Hepatocyte (in vitro differentiated cells): Measurements from ENCODE around the gene GREM2. TPM values are rescaled to one million over a fixed set of nuclear protein-coding genes. Genes with fewer than 3 reads are reported as not detected.

Source experiments
- DNase-seq: peaks from one replicate; pipeline ENCODE4 v3.0.0-alpha.2; 2016; ENCODE audit warnings: low spot score
- H2AFZ ChIP-seq: fragments of 200-600 bp; sonication (generic); 2 replicates; pipeline ENCODE4 v1.6.0; 2016; ENCODE audit warnings: antibody characterized with exemption, mild to moderate bottlenecking
- H3K27ac ChIP-seq: fragments of 200-600 bp; sonication (generic); 2 replicates; pipeline ENCODE4 v1.5.1; 2016; ENCODE audit warnings: mild to moderate bottlenecking
- H3K27me3 ChIP-seq: fragments of 200-600 bp; sonication (generic); 2 replicates; pipeline ENCODE4 v1.6.1; 2016
- H3K36me3 ChIP-seq: fragments of 200-600 bp; sonication (generic); replicated peaks from 2 replicates; pipeline ENCODE4 v1.5.1; 2016; ENCODE audit warnings: low read depth; ENCODE audit not compliant: insufficient read depth
- H3K4me1 ChIP-seq: fragments of 200-600 bp; sonication (generic); 2 replicates; pipeline ENCODE4 v1.5.1; 2016; ENCODE audit warnings: mild to moderate bottlenecking, moderate library complexity; ENCODE audit not compliant: insufficient read depth
- H3K4me2 ChIP-seq: fragments of 200-600 bp; sonication (generic); 2 replicates; pipeline ENCODE4 v1.6.0; 2016
- H3K4me3 ChIP-seq: fragments of 200-600 bp; sonication (generic); 2 replicates; pipeline ENCODE4 v1.5.1; 2016; ENCODE audit warnings: mild to moderate bottlenecking
- H3K79me2 ChIP-seq: fragments of 200-600 bp; sonication (generic); 2 replicates; pipeline ENCODE4 v1.6.0; 2017; ENCODE audit warnings: mild to moderate bottlenecking
- H3K9me2 ChIP-seq: fragments of 200-600 bp; sonication (generic); replicated peaks from 2 replicates; pipeline ENCODE4 v1.6.0; 2017; ENCODE audit warnings: mild to moderate bottlenecking; ENCODE audit not compliant: insufficient read depth
- H3K9me3 ChIP-seq: fragments of 200-600 bp; sonication (generic); 2 replicates; pipeline ENCODE4 v1.5.1; 2016; ENCODE audit warnings: low read depth, mild to moderate bottlenecking
- H4K20me1 ChIP-seq: fragments of 200-600 bp; sonication (generic); 2 replicates; pipeline ENCODE4 v1.6.0; 2016; ENCODE audit warnings: mild to moderate bottlenecking; ENCODE audit not compliant: insufficient read depth, poor library complexity, severe bottlenecking
- EZH2 ChIP-seq: fragments of 200-600 bp; sonication (generic); IDR thresholded peaks from 2 replicates; pipeline ENCODE4 v1.6.1; 2016; ENCODE audit warnings: antibody characterized with exemption, mild to moderate bottlenecking, borderline replicate concordance
- EZH2phosphoT487 ChIP-seq: fragments of 200-600 bp; sonication (generic); IDR thresholded peaks from one replicate; pipeline ENCODE4 v1.6.1; 2018; ENCODE audit warnings: antibody characterized with exemption, mild to moderate bottlenecking, low read depth, moderate library complexity; ENCODE audit not compliant: unreplicated experiment, severe bottlenecking
- WGBS: methylation state at CpG from one replicate; pipeline ENCODE4 v1.1.6; 2016; ENCODE audit warnings: low lambda C conversion rate; ENCODE audit errors: missing lambda C conversion rate; 5-methylcytosine and 5-hydroxymethylcytosine counted together
- polyA plus RNA-seq: library from polyadenylated mRNA; unstranded; fragments of >200 nt; fragmentation: Nextera tagmentation; extraction: Ambion mirVana; gene quantifications from 2 replicates; pipeline ENCODE4 v1.2.1, GENCODE V29; 2016
- total RNA-seq: library from RNA; depleted of rRNA; stranded (reverse); fragments of >200 nt; gene quantifications from 2 replicates; pipeline ENCODE4 v1.2.3, GENCODE V29; 2014
- TF ChIP-seq, protein P1 (sequence below): fragments of 200-600 bp; sonication (generic); IDR thresholded peaks from 2 replicates; pipeline ENCODE4 v1.5.1; 2016; ENCODE audit warnings: antibody characterized with exemption, mild to moderate bottlenecking; ENCODE audit not compliant: poor library complexity

GREM2 gene
- total and polyA plus RNA-seq, 2 experiments from 2014 or later = 3.3 to 5.6 TPM

GRCh38 chr1:240619357-240619756, 7.4 kb upstream of the GREM2 start:
- H4K20me1 ChIP-seq = no peaks in the 10 kb centered on the region
- H3K9me2 ChIP-seq = no peaks in the 10 kb centered on the region
- no peaks in the 10 kb centered on the region for H3K4me1 ChIP-seq
- no peak overlapping the region for H2AFZ ChIP-seq
- H3K4me3 ChIP-seq = no peak overlapping the region
- no peak for DNase-seq
- 89% methylated on average over 5 of the region's 5 CpGs for WGBS
- no peak overlapping the region for H3K27ac ChIP-seq
- no peaks in the 10 kb centered on the region for H3K27me3 ChIP-seq
- H3K9me3 ChIP-seq = no peaks in the 10 kb centered on the region
- no peaks in the 10 kb centered on the region for H3K36me3 ChIP-seq
- H3K79me2 ChIP-seq = no peaks in the 10 kb centered on the region
- no peak overlapping the region for H3K4me2 ChIP-seq
- TF ChIP-seq, protein P1, sequence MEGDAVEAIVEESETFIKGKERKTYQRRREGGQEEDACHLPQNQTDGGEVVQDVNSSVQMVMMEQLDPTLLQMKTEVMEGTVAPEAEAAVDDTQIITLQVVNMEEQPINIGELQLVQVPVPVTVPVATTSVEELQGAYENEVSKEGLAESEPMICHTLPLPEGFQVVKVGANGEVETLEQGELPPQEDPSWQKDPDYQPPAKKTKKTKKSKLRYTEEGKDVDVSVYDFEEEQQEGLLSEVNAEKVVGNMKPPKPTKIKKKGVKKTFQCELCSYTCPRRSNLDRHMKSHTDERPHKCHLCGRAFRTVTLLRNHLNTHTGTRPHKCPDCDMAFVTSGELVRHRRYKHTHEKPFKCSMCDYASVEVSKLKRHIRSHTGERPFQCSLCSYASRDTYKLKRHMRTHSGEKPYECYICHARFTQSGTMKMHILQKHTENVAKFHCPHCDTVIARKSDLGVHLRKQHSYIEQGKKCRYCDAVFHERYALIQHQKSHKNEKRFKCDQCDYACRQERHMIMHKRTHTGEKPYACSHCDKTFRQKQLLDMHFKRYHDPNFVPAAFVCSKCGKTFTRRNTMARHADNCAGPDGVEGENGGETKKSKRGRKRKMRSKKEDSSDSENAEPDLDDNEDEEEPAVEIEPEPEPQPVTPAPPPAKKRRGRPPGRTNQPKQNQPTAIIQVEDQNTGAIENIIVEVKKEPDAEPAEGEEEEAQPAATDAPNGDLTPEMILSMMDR = no peak
- TF ChIP-seq EZH2phosphoT487 = no peak
- TF ChIP-seq EZH2 = no peak

DNA sequence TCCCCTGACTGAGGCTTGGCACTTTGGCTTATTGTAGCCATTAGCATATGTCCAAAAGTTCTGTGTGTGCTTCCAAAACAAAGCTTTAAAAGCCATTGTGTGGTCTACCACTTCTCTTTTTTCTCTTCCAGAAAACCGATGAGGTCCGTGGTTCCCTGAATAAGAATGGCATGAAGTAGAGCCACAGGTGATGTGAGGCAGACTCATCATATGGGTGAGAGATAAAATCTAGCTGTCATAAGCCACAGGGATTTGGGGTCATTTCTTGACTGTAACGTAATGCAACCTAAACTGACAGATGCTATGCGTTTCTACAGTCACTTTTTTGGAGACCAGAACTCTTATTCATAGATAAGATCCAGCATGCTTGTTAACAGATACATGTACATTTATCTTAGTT, 7.0 kb upstream of the GREM2 start:
- Histone ChIP-seq H3K4me1 (no peaks in the 10 kb centered on the region), H4K20me1 (no peaks in the 10 kb centered on the region)
- 69% methylated on average over 4 of the region's 4 CpGs for WGBS

DNA sequence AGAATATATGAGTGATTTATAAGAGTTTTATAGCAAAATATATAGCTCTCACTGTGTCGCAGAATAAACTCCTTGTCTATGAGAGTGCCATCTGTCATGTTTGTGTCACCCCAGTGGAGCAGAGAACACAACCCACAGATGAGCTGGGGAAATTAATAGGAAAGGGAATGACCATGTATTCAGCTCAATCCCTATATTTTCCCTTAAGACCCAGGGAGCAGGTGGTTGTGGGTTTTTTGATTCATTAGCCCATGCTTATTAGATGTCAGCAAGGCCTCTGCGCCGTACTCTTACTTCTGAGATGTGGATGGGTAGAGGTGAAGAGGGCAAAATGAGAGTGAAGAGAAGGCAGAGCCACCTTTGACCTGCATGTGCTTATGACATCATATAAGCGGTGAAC, 4.1 kb upstream of the GREM2 start:
- WGBS = 90% methylated on average over 4 of the region's 4 CpGs
- no peak for TF ChIP-seq EZH2phosphoT487
- TF ChIP-seq, protein P1 = no peak
- TF ChIP-seq EZH2 = no peak
- no peaks in the 10 kb centered on the region for H3K27me3 ChIP-seq
- H3K4me2 ChIP-seq = no peak overlapping the region
- no peaks in the 10 kb centered on the region for H3K36me3 ChIP-seq
- no peak overlapping the region for H2AFZ ChIP-seq
- no peak overlapping the region for H3K4me3 ChIP-seq
- DNase-seq = no peak
- peaks cover 7% of the 10 kb centered on the region for H3K4me1 ChIP-seq
- H3K27ac ChIP-seq = no peak overlapping the region
- no peaks in the 10 kb centered on the region for H4K20me1 ChIP-seq
- no peaks in the 10 kb centered on the region for H3K79me2 ChIP-seq
- no peaks in the 10 kb centered on the region for H3K9me2 ChIP-seq
- H3K9me3 ChIP-seq = no peaks in the 10 kb centered on the region

More for the DNA sequence above, 7.0 kb upstream of the GREM2 start:
- H3K79me2 ChIP-seq = no peaks in the 10 kb centered on the region
- H3K4me3 ChIP-seq = no peak overlapping the region
- no peaks in the 10 kb centered on the region for H3K9me2 ChIP-seq
- no peak for DNase-seq
- no peak for TF ChIP-seq EZH2
- TF ChIP-seq, protein P1 = no peak
- TF ChIP-seq EZH2phosphoT487 = no peak
- no peaks in the 10 kb centered on the region for H3K9me3 ChIP-seq
- H3K27ac ChIP-seq = no peak overlapping the region
- H3K4me2 ChIP-seq = no peak overlapping the region
- no peaks in the 10 kb centered on the region for H3K27me3 ChIP-seq
- H2AFZ ChIP-seq = no peak overlapping the region
- no peaks in the 10 kb centered on the region for H3K36me3 ChIP-seq
